HG03103 (cell line): Measurements from ENCODE around the gene TSPAN17.
A peak's percentile ranks its signal among the peaks of the same experiment; 100 is the strongest.

Experiments used
- ATAC-seq: cut with Tn5 transposase; IDR thresholded peaks from one replicate; pipeline ENCODE4 v1.9.1; 2021; ENCODE audit warnings: low read depth; ENCODE audit not compliant: unreplicated experiment

TSPAN17 gene

GRCh38 chr5:176620333-176620981 is 26.8 kb upstream of the TSPAN17 start:
- no peak for ATAC-seq

- ATAC-seq, result no peak
Measured at GRCh38 chr5:176621661-176622079, 25.6 kb upstream of the TSPAN17 start.

GRCh38 chr5:176624142-176624541 is 23.1 kb upstream of the TSPAN17 start:
- ATAC-seq, result no peak

- ATAC-seq, result no peak
Measured at GRCh38 chr5:176624938-176625337, 22.3 kb upstream of the TSPAN17 start.

GRCh38 chr5:176625512-176625911 is 21.8 kb upstream of the TSPAN17 start:
- no peak for ATAC-seq

- no peak for ATAC-seq
Measured at GRCh38 chr5:176625966-176626875, 21.1 kb upstream of the TSPAN17 start.

GRCh38 chr5:176626876-176627236 is 20.4 kb upstream of the TSPAN17 start:
- no peak for ATAC-seq

- no peak for ATAC-seq
Measured at GRCh38 chr5:176627582-176627981, 19.7 kb upstream of the TSPAN17 start.

GRCh38 chr5:176628406-176629228 is 18.7 kb upstream of the TSPAN17 start:
- no peak for ATAC-seq

GRCh38 chr5:176629317-176629852 is 17.9 kb upstream of the TSPAN17 start:
- no peak for ATAC-seq

- peak; percentile 77 for ATAC-seq
Measured at GRCh38 chr5:176629853-176630680, 17.2 kb upstream of the TSPAN17 start, which contains the start of the genes EIF4E1B and SNCB. Gene EIF4E1B (plus strand): TSS chr5:176630675. CDS start chr5:176642788, 12,113 bp downstream. Gene SNCB (minus strand): TSS chr5:176630534. CDS start chr5:176629654, 880 bp downstream.

- no peak for ATAC-seq
Measured at GRCh38 chr5:176630681-176631222, 16.5 kb upstream of the TSPAN17 start.

- no peak for ATAC-seq
Measured at GRCh38 chr5:176631383-176632200, 15.7 kb upstream of the TSPAN17 start.

- no peak for ATAC-seq
Measured at GRCh38 chr5:176632745-176633144, 14.5 kb upstream of the TSPAN17 start.

- ATAC-seq, result no peak
Measured at GRCh38 chr5:176633598-176633997, 13.7 kb upstream of the TSPAN17 start.

GRCh38 chr5:176636426-176636825 is 10.9 kb upstream of the TSPAN17 start:
- ATAC-seq, result no peak

- ATAC-seq, result no peak
Measured at GRCh38 chr5:176637556-176637955, 9.7 kb upstream of the TSPAN17 start.

- ATAC-seq, result no peak
Measured at GRCh38 chr5:176638437-176638836, 8.8 kb upstream of the TSPAN17 start.

GRCh38 chr5:176639208-176639607 is 8.1 kb upstream of the TSPAN17 start:
- ATAC-seq, result no peak
